ENCODE data around the gene USP15. TPM values are rescaled to one million over a fixed set of nuclear protein-coding genes. Genes with fewer than 3 reads are reported as not detected.

The USP15 gene
- total and polyA plus RNA-seq, 2 experiments from 2014 or later: 20.6 to 42.4 TPM

DNA sequence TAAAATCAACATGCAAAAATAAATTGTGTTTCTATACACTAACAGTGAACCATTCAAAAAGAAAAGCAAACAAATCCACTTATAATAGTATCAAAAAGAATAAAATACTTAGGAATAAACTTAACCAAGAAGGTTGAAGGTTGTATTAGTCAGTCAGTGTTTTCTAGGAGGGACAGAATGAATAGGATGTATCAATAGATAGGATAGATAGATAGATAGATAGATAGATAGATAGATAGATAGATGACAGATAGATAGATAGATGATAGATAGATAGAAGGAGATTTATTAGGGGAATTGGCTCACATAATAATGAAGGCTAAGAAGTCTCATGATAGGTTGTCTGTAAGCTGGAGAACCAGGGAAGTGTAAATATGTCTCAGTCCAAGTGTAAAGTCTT, 169.3 kb downstream of the USP15 start:
- TF ChIP-seq EZH2 (IDR thresholded peaks at IDR 0.05; ENCODE audit: borderline replicate concordance) (no peak), EZH2phosphoT487 (IDR thresholded peaks at IDR 0.05; ENCODE audit: low read depth, severe bottlenecking, unreplicated experiment) (no peak)
- peaks cover 2% of the 10 kb centered on the region for H3K9me3 ChIP-seq (ENCODE audit: low read depth)
- H3K79me2 ChIP-seq: no peaks in the 10 kb centered on the region
- no peaks in the 10 kb centered on the region for H4K20me1 ChIP-seq (ENCODE audit: insufficient read depth, poor library complexity, severe bottlenecking)
- H3K4me1 ChIP-seq (ENCODE audit: insufficient read depth): no peaks in the 10 kb centered on the region
- no peaks in the 10 kb centered on the region for H3K9me2 ChIP-seq (replicated peaks; ENCODE audit: insufficient read depth)
- H2AFZ ChIP-seq: no peak overlapping the region
- DNase-seq (ENCODE audit: low spot score): no peak
- no peak overlapping the region for H3K4me2 ChIP-seq
- H3K4me3 ChIP-seq: no peak overlapping the region
- H3K36me3 ChIP-seq (replicated peaks; ENCODE audit: insufficient read depth, low read depth): no peaks in the 10 kb centered on the region
- H3K27ac ChIP-seq: no peak overlapping the region
- peaks cover 25% of the 10 kb centered on the region for H3K27me3 ChIP-seq

DNA sequence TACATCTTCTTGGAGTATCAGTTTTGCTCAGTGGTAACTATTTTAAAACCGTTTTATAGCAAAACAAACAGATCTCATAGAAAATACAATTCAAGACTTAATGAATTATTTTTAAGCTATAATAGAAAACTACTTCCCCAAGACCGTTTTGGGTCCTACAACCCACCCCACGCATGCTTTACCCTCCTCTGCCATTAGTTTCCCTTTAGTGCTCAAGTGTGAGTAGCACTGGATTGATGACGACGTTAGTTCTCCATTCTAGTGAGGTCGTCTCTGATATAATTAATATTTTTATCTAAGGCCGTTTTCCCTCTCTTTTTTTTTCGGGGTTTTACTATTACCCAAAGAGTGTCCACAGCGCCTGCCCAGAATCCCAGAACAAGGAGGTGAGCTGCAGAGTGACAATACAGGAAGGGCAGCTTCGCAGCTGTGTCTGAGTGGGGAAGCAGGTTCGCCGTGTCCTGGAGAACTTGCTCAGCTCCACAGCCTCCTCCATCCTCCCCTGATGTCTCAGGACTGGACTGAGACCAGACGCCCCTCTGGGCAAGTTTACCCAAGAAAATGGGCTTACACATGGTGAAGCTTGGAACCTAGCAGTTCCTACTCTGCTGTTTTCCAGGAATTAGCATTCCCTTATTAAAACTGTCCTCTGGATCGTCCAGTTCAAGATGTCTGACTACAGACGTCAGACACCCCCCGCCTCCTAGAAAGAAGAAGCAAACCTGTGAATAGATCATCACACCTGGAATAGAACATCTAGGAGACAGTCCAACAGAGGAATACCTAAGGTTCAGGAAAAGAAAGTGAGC, 174.5 kb downstream of the USP15 start:
- Histone ChIP-seq H3K36me3 (replicated peaks; ENCODE audit: insufficient read depth, low read depth) (no peaks in the 10 kb centered on the region), H3K4me3 (peak overlapping the region; percentile 41), H4K20me1 (ENCODE audit: insufficient read depth, poor library complexity, severe bottlenecking) (no peaks in the 10 kb centered on the region), H3K27me3 (peaks cover 28% of the 10 kb centered on the region), H3K27ac (no peak overlapping the region), H3K4me1 (ENCODE audit: insufficient read depth) (no peaks in the 10 kb centered on the region), H3K4me2 (peak overlapping the region; percentile 93), H3K9me3 (ENCODE audit: low read depth) (no peaks in the 10 kb centered on the region), H3K79me2 (no peaks in the 10 kb centered on the region), H3K9me2 (replicated peaks; ENCODE audit: insufficient read depth) (no peaks in the 10 kb centered on the region), H2AFZ (peak overlapping the region; percentile 85)
- 51% methylated on average over 16 of the region's 16 CpGs for WGBS (ENCODE audit: low lambda C conversion rate, missing lambda C conversion rate)
- TF ChIP-seq EZH2 (IDR thresholded peaks at IDR 0.05; ENCODE audit: borderline replicate concordance): no peak
- TF ChIP-seq, protein P1, sequence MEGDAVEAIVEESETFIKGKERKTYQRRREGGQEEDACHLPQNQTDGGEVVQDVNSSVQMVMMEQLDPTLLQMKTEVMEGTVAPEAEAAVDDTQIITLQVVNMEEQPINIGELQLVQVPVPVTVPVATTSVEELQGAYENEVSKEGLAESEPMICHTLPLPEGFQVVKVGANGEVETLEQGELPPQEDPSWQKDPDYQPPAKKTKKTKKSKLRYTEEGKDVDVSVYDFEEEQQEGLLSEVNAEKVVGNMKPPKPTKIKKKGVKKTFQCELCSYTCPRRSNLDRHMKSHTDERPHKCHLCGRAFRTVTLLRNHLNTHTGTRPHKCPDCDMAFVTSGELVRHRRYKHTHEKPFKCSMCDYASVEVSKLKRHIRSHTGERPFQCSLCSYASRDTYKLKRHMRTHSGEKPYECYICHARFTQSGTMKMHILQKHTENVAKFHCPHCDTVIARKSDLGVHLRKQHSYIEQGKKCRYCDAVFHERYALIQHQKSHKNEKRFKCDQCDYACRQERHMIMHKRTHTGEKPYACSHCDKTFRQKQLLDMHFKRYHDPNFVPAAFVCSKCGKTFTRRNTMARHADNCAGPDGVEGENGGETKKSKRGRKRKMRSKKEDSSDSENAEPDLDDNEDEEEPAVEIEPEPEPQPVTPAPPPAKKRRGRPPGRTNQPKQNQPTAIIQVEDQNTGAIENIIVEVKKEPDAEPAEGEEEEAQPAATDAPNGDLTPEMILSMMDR (IDR thresholded peaks at IDR 0.05; ENCODE audit: poor library complexity): no peak
- TF ChIP-seq EZH2phosphoT487 (IDR thresholded peaks at IDR 0.05; ENCODE audit: low read depth, severe bottlenecking, unreplicated experiment): no peak
- no peak for DNase-seq (ENCODE audit: low spot score)

DNA sequence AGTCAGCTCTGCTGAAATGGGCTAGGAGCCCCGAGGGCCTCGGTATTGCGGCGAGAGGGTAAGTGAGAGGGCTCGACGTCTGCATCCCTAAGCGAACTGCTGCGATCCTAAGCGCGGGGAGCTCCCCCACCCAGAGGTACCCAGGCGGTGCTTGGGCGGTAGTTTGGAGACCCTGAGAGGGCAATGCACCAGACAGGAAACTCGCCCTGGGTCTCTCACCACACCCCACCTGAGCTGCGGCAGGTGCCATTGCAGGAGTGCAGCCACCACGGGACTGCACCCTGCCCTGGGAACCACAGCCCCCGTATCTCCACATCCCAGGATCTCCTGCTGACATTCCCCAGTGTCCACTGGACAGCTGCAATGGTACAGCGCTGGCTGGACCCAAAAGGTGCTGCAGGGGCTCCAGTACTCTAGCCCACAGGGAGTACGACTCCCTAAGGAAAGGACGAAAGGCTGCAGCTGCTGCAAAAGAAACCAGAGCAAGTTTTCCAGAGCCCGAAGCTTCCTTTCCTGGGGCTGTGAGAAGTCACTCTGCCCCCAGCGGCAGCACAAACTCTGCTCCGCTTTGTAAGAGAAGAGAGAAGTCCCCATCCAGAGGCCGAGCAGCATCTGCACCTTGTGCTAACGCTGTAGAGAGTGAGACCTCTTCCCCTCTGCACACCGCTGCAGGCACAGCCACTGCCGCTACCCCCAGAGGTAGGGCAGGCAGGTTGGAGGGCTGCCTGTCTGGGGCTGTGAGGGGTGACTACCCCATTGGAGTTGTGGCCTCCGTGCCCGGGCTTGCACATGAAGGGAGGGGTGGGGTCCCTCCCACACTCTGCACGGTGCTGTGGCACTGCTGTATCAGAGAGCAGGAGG, 175.3 kb downstream of the USP15 start:
- Histone ChIP-seq H2AFZ (peak overlapping the region; percentile 85), H3K4me3 (peak overlapping the region; percentile 41), H3K79me2 (no peaks in the 10 kb centered on the region), H3K4me2 (peak overlapping the region; percentile 93), H3K4me1 (ENCODE audit: insufficient read depth) (no peaks in the 10 kb centered on the region), H3K36me3 (replicated peaks; ENCODE audit: insufficient read depth, low read depth) (no peaks in the 10 kb centered on the region), H3K27ac (no peak overlapping the region), H3K9me2 (replicated peaks; ENCODE audit: insufficient read depth) (no peaks in the 10 kb centered on the region), H4K20me1 (ENCODE audit: insufficient read depth, poor library complexity, severe bottlenecking) (no peaks in the 10 kb centered on the region), H3K9me3 (ENCODE audit: low read depth) (no peaks in the 10 kb centered on the region), H3K27me3 (peaks cover 28% of the 10 kb centered on the region)
- TF ChIP-seq, protein P1 (IDR thresholded peaks at IDR 0.05; ENCODE audit: poor library complexity): peak; percentile 51
- TF ChIP-seq EZH2 (IDR thresholded peaks at IDR 0.05; ENCODE audit: borderline replicate concordance) (no peak), EZH2phosphoT487 (IDR thresholded peaks at IDR 0.05; ENCODE audit: low read depth, severe bottlenecking, unreplicated experiment) (no peak)
- peak; percentile 80 for DNase-seq (ENCODE audit: low spot score)
- 9% methylated on average over 29 of the region's 29 CpGs for WGBS (ENCODE audit: low lambda C conversion rate, missing lambda C conversion rate)

DNA sequence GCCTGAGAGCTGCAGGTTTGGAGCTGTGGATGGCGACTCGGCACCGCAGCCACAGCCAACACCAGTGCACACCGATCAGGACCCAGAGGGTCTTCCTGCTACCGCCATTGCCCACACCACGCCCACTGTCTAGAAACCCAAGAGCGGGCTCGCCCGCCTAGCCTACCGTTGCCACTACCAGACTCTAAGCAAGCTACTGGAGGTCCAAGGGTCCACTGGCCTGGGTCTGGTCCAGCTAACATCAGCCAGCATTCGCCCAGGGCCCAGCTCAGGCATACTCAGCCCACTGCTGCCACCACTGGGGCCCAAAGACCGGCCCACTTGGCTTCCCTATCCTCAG, 175.9 kb downstream of the USP15 start:
- no peak for DNase-seq (ENCODE audit: low spot score)
- no peak overlapping the region for H2AFZ ChIP-seq
- TF ChIP-seq, protein P1 (IDR thresholded peaks at IDR 0.05; ENCODE audit: poor library complexity): no peak
- TF ChIP-seq EZH2phosphoT487 (IDR thresholded peaks at IDR 0.05; ENCODE audit: low read depth, severe bottlenecking, unreplicated experiment) (no peak), EZH2 (IDR thresholded peaks at IDR 0.05; ENCODE audit: borderline replicate concordance) (no peak)
- no peaks in the 10 kb centered on the region for H3K79me2 ChIP-seq
- WGBS (ENCODE audit: low lambda C conversion rate, missing lambda C conversion rate): 91% methylated on average over 12 of the region's 12 CpGs
- H3K4me1 ChIP-seq (ENCODE audit: insufficient read depth): no peaks in the 10 kb centered on the region
- H3K4me3 ChIP-seq: no peak overlapping the region
- H3K27ac ChIP-seq: no peak overlapping the region
- no peaks in the 10 kb centered on the region for H3K9me2 ChIP-seq (replicated peaks; ENCODE audit: insufficient read depth)
- no peaks in the 10 kb centered on the region for H4K20me1 ChIP-seq (ENCODE audit: insufficient read depth, poor library complexity, severe bottlenecking)
- peak overlapping the region; percentile 93 for H3K4me2 ChIP-seq
- peaks cover 27% of the 10 kb centered on the region for H3K27me3 ChIP-seq
- H3K36me3 ChIP-seq (replicated peaks; ENCODE audit: insufficient read depth, low read depth): no peaks in the 10 kb centered on the region
- H3K9me3 ChIP-seq (ENCODE audit: low read depth): no peaks in the 10 kb centered on the region
